NCI-H2196 treated with DMSO at 0.1 percent for 48 hours (cell line): ENCODE data around the gene TAL1.

Experiments
- DNase-seq: peaks from one replicate; lab custom pipeline; 2025; ENCODE audit not compliant: unreplicated experiment; lab: John Stamatoyannopoulos, UW

Gene TAL1

DNA sequence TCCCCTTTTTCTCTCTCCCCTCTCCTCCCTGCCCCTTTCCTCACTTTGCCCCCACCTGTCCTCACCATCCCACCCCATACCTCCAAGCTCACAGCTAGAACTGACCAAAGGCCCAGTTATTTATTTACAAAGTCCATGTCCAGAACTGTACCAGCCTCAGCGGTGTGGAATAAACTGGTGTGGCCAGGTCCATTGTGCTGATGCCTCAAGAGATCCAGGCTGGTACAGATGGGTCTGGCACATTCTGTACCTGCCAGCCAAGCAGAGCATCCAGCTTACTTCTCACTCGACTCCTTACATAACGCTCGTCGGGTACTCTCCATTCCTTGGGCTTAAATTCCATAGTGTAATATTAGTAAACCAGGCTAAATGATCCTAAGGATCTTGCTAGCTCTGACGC is 54.0 kb downstream of the TAL1 start:
- no peak for DNase-seq

DNA sequence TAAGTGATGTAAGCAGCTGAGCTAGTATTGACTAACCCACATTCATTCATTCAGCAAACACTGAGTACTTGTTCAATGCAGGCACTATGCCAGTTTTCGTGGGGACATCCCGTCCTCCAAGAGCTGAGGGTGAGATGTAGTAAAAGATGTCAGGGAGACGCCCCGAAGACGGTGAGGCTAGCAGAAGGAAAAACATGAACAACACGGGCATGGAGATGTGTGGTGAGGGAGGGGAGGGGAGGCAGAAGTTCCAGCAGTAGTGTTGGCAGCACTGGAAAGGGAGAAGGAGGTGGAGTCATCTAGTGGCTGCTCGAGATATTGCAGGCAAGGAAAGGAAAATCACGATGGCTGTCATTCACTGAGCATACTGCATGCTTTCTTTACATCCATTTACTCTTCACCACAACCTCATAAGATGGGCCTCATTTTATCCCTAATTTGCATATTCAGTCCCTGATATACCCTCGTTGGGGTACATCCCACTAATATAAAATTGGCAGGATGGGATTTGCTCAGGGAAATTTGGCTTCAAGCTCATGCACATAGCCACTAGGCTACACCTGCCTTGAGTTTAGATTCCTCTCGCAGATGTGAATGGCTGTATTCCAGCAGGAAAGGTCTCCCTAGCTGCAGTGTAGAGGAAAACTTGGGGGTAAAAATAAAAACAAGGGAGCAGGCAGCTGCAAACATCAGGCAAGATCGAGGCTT is 56.6 kb downstream of the TAL1 start:
- DNase-seq = peak; percentile 43

DNA sequence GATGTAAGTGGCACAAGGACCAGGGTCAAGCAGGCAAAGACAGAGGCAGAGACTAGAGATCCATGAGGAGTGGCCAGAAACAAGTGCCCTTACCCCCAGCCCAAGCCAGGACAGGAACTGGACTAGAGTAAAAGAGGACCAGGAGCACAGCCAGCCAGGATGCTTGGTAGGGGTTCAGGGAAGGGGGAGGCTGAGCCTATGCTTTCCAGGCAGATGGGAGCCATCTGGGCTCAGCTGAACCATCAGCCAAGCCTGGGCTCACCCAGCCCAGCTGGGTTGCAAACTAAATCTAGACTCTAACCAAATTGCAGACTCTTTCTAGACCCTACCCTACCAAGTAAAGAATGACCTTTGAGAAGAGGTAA is 57.4 kb downstream of the TAL1 start:
- no peak for DNase-seq

DNA sequence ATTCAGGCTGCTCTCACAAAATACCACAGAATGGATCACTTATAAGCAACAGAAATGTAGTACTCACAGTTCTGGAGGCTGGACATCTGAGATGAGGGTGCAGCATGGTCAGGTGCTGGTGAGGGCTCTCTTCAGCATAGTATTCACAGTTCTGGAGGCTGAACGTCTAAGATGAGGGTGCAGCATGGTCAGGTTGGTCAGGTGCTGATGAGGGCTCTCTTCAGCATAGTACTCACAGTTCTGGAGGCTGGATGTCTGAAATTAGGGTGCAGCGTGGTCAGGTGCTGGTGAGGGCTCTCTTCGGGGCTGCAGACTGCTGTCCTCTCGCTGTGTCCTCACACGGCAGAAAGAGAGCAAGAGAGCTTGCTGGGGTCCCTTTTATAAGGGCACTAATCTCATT is 59.2 kb downstream of the TAL1 start:
- DNase-seq = no peak
